DOHH2 (cell line): ENCODE measurements around the gene CCDC51.

Experiments
- CTCF ChIP-seq: fragments of 200-600 bp; sonication (generic); IDR thresholded peaks from one replicate; pipeline ENCODE4 v1.5.1; 2014; ENCODE audit warnings: antibody characterized with exemption, mild to moderate bottlenecking, low read depth, low read length; ENCODE audit not compliant: poor library complexity, severe bottlenecking
- EZH2phosphoT487 ChIP-seq: fragments of 200-600 bp; sonication (generic); IDR thresholded peaks from 2 replicates; pipeline ENCODE4 v1.6.1; 2017; ENCODE audit warnings: borderline replicate concordance, mild to moderate bottlenecking, antibody characterized with exemption, low read length, moderate library complexity, mixed read lengths

GRCh38 chr3:48456456-48456855, 16.5 kb upstream of the CCDC51 start:
- TF ChIP-seq CTCF (no peak), EZH2phosphoT487 (no peak)
